Ovary (tissue), 3 donors: ENCODE measurements around the gene ERN1.

Source experiments
- POLR2A ChIP-seq: fragments of 450-650 bp; IDR thresholded peaks from one replicate; pipeline ENCODE4 v1.6.1; 2017; ENCODE audit warnings: antibody characterized with exemption, mild to moderate bottlenecking, moderate library complexity
- TF ChIP-seq, protein P1 (sequence below), 3 donors: fragments of 450-650 bp in 2 of 3; fragments of 200-600 bp in 1 of 3; IDR thresholded peaks; one replicate each; pipeline versions ENCODE4 v1.5.1 to v1.8.0; 2016 to 2022; ENCODE audit warnings: antibody characterized with exemption in 3 of 3, mild to moderate bottlenecking in 1 of 3
- donor health status: DM: no; HTN: no; CAD: no.

DNA sequence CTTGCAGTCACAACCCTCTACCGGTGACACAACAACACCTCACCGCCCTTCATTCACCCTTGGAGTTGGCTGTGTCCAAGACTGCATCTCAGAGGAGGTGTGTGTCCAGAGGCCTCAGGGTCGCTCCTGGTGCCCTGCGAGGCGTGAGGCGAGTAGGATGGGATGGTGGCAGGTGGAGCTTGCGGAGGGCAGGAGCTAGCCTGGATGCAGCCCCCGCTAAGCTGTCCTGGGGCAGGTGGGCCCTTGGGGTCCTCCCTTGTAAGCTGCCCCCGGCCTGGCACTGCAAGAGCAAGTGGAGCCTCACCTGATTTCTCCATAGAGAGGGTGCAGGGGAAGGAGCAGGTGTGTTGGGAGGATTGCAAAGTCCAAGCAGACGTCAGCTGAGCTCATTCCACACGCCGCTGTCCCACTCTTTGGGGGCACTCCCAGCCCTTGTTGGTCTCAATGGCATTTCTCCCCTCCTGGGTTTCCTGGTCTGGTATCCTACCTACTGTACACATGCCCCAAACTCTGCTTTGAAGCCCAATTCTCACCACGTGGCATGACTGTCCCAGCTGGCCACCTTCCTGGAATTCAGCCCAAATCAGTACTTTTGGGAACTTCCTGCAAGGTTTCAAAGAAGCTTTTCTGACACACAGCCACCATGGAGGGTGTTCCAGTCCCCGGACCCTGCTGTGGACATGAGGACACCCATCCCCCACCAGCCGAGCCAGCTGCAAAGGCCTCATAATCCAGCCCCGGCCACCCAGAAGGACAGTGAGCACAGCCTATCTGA, 91.4 kb downstream of the ERN1 start:
- TF ChIP-seq, protein P1, sequence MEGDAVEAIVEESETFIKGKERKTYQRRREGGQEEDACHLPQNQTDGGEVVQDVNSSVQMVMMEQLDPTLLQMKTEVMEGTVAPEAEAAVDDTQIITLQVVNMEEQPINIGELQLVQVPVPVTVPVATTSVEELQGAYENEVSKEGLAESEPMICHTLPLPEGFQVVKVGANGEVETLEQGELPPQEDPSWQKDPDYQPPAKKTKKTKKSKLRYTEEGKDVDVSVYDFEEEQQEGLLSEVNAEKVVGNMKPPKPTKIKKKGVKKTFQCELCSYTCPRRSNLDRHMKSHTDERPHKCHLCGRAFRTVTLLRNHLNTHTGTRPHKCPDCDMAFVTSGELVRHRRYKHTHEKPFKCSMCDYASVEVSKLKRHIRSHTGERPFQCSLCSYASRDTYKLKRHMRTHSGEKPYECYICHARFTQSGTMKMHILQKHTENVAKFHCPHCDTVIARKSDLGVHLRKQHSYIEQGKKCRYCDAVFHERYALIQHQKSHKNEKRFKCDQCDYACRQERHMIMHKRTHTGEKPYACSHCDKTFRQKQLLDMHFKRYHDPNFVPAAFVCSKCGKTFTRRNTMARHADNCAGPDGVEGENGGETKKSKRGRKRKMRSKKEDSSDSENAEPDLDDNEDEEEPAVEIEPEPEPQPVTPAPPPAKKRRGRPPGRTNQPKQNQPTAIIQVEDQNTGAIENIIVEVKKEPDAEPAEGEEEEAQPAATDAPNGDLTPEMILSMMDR (IDR thresholded peaks at IDR 0.05): no peak
- no peak for TF ChIP-seq POLR2A
